Measurements from ENCODE around the gene AKT1S1. TPM values are rescaled to one million over a fixed set of nuclear protein-coding genes. Genes with fewer than 3 reads are reported as not detected.
"Not testable (repeated sequence)": the region's sequence is repeated elsewhere in the genome, so short reads cannot be mapped to it uniquely, and the experiment has no call there.

The AKT1S1 gene
- 29.4 TPM for total RNA-seq
- long read RNA-seq, partial matches to known transcripts = 3 of 10 reads
- long read RNA-seq, other reads (novel, unspliced or antisense) = 0 of 10 reads

DNA sequence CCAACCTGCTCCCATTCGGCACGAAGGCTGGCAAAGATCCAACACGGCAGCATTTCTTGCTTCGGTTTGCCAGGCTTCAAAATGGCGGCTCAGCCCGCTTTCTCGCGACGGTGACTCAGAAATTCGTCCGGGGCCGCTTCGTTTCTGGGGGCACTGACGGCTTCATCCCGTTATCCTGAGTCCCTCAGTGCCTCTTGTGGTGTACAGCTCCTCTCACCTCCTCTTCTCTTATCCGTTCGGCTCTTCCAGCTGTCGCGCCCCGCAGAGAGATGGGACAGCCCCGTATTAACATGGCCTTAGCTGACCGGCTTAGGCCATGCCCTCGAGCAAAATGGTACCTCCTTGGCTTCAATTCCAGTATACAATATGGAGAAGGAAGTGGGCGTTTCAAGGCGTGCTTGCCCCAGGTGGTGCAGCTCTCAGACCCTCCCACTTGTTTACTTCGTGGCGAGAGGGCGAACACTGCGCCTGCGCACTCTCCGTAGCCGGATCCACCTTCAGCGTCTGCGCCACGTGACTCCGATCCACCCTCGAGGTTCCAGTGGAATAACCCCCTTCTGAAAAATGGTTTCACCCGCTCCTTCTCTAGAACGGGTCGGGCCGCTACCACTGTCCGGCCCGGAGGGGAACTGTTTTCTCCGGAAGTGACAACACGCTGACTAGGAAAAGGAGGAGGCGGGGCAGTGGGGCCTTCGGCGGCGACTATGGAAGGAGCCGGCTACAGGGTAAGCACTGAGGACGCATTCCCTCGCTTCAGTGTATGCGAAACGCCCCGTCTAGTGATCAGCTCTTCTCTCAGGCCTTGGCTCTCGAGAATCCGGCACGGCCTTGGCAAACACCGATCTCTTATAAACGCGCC lies at the start of gene AKT1S1, which contains the start of gene TBC1D17:
Gene AKT1S1, minus strand, starts transcription at position 336 of the 859 bp plus-strand sequence. CDS start 4,060 bp downstream, outside the sequence.
Gene TBC1D17, plus strand, starts transcription at position 683 of the 859 bp plus-strand sequence. Its CDS starts 22 bp downstream, at position 705.
- peak; percentile 99 for DNase-seq
- Histone ChIP-seq H3K4me1 (peaks cover 22% of the 10 kb centered on the region), H3K4me3 (peak within 1 kb of the TSS; percentile 82), H3K27ac (peak within 1 kb of the TSS; percentile 100), H3K36me3 (peaks cover 36% of the 10 kb centered on the region), H3K27me3 (no peaks in the 10 kb centered on the region), H3K9me3 (no peaks in the 10 kb centered on the region)
- intact Hi-C loops (cut with DNase I) = no loop called here
- TF ChIP-seq, protein P1, sequence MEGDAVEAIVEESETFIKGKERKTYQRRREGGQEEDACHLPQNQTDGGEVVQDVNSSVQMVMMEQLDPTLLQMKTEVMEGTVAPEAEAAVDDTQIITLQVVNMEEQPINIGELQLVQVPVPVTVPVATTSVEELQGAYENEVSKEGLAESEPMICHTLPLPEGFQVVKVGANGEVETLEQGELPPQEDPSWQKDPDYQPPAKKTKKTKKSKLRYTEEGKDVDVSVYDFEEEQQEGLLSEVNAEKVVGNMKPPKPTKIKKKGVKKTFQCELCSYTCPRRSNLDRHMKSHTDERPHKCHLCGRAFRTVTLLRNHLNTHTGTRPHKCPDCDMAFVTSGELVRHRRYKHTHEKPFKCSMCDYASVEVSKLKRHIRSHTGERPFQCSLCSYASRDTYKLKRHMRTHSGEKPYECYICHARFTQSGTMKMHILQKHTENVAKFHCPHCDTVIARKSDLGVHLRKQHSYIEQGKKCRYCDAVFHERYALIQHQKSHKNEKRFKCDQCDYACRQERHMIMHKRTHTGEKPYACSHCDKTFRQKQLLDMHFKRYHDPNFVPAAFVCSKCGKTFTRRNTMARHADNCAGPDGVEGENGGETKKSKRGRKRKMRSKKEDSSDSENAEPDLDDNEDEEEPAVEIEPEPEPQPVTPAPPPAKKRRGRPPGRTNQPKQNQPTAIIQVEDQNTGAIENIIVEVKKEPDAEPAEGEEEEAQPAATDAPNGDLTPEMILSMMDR (IDR thresholded peaks at IDR 0.05) = no peak
- ATAC-seq = peak; percentile 83

DNA sequence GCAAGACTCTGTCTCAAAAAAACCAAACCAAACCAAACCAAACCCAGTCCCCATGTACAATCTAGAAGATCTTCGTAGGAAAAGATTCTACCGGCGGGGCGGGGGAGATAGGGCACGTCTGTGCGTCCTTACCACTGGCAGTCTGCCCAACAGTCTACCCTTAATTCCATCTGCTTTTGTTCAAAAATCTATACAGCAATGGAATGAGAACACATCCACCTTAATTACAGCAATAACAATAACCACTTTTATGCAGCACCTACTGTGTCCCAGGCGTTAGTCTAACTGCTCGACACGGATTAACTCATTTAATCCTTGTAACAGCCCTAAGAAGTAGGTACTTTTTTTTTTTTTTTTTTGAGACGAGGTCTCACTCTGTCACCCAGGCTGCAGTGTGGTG lies 49.4 kb upstream of the AKT1S1 start:
- H3K36me3 ChIP-seq = peaks cover 39% of the 10 kb centered on the region
- TF ChIP-seq, protein P1 (IDR thresholded peaks at IDR 0.05) = no peak
- H3K9me3 ChIP-seq = no peaks in the 10 kb centered on the region
- peaks cover 9% of the 10 kb centered on the region for H3K4me1 ChIP-seq
- DNase-seq (no peak), ATAC-seq (no peak)
- no peak overlapping the region for H3K4me3 ChIP-seq
- H3K27ac ChIP-seq = no peak overlapping the region
- intact Hi-C loops (cut with DNase I) = no loop called here
- no peaks in the 10 kb centered on the region for H3K27me3 ChIP-seq

DNA sequence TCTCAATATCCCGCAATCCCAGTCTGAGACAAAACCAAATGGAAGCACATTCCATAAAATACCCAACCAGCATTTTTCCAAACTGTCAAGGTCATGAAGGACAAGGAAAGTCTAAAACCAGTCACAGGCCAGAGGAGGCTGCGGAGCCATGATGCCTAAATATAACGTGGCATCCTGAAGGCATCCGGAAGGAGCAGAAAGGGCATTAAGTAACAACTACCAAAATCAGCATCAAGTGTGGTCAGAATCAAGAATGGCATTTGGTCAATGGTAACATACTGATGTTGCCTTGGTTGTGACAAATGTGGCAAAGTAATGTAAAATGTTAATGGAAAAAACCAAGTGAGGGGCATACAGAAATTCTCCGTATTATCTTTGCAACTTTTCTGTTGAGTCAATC lies 48.3 kb upstream of the AKT1S1 start:
- H3K27me3 ChIP-seq = no peaks in the 10 kb centered on the region
- DNase-seq = no peak
- ATAC-seq = no peak
- peaks cover 43% of the 10 kb centered on the region for H3K36me3 ChIP-seq
- no peak overlapping the region for H3K4me3 ChIP-seq
- intact Hi-C loops (cut with DNase I) = no loop called here
- H3K4me1 ChIP-seq = peaks cover 9% of the 10 kb centered on the region
- H3K27ac ChIP-seq = no peak overlapping the region
- no peaks in the 10 kb centered on the region for H3K9me3 ChIP-seq
- TF ChIP-seq, protein P1 (IDR thresholded peaks at IDR 0.05) = no peak

DNA sequence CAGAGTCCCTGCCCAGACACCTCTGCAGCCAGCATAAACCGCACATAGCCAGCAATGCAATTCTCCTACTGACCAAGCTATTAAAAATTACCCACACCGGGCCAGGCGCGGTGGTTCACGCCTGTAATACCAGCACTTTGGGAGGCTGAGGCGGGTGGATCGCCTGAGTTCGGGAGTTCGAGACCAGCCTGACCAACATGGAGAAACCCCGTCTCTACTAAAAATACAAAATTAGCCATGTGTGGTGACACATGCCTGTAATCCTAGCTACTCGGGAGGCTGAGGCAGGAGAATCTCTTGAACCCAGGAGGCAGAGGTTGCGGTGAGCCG lies 47.7 kb upstream of the AKT1S1 start:
- H3K4me3 ChIP-seq; H3K27me3 ChIP-seq; intact Hi-C loops (cut with DNase I); H3K27ac ChIP-seq; DNase-seq; H3K4me1 ChIP-seq; H3K9me3 ChIP-seq; ATAC-seq: not testable (repeated sequence)
- peaks cover 44% of the 10 kb centered on the region for H3K36me3 ChIP-seq

DNA sequence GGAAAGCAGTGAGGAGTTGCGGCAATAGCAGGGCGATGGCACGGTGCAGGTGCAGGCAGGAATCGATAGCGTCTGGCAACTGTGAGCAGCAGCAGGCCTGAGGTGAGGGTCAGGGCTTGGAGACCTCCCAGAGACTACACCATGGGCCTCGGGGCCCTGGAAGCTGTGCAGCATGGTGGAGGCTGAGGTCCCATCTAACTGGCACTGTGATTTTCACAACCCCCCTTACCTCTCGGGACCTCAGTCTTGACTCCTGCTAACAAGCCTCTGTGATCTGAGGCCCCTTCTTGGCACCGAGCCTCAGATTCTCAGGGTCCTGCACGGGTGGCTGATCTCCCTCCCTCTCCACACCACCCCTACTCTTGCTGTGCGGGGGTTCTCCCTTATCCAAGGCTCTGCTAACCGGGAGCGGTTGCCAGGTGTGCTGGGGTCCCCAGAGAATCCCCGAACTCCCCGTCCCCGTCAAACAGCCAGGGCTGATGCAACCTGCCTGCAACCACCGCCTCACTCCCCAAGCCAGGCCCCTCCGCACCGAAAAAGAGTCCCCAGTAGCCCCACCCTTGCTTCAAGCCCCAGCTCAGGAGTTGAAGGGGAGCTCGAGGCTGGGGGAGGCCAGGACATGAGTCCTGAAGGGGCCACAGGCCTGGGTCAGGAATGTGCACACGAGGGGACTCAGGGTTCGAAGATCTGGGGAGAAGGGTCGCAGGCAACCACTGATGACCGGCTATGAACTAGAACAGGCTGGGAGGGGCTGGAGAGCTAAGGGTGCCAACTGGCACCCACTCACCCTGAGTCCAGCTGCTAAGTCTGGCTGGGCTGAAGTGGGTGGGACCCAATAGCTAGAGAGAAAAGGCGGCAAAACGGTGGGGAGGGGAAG lies 47.1 kb upstream of the AKT1S1 start:
- Histone ChIP-seq H3K27me3 (no peaks in the 10 kb centered on the region), H3K36me3 (peaks cover 44% of the 10 kb centered on the region), H3K27ac (no peak overlapping the region), H3K4me1 (peaks cover 9% of the 10 kb centered on the region), H3K4me3 (no peak overlapping the region), H3K9me3 (no peaks in the 10 kb centered on the region)
- TF ChIP-seq, protein P1 (IDR thresholded peaks at IDR 0.05) = no peak
- no peak for DNase-seq
- ATAC-seq = no peak
- intact Hi-C loops (cut with DNase I) = no loop called here
